Activated T-cell treated with anti-CD3 and anti-CD28 coated beads for 1 hour (primary cell): Measurements from ENCODE around the gene POU6F2.

Source experiments
- DNase-seq: peaks from one replicate; pipeline ENCODE4 v3.0.0-alpha.2; 2020; ENCODE audit warnings: low read depth

POU6F2 gene

GRCh38 chr7:39446546-39446945, 468.8 kb downstream of the POU6F2 start:
- no peak for DNase-seq

GRCh38 chr7:39451901-39452300, 474.2 kb downstream of the POU6F2 start:
- no peak for DNase-seq

- peak; percentile 28 for DNase-seq
These were observed 476.1 kb downstream of the POU6F2 start for GRCh38 chr7:39453743-39454355.

- DNase-seq, result no peak
These were observed 480.5 kb downstream of the POU6F2 start for GRCh38 chr7:39458061-39458745.

- no peak for DNase-seq
These were observed 481.9 kb downstream of the POU6F2 start for GRCh38 chr7:39459636-39460035.

- DNase-seq, result no peak
These were observed 482.8 kb downstream of the POU6F2 start for GRCh38 chr7:39460486-39460885.

- no peak for DNase-seq
These were observed 483.6 kb downstream of the POU6F2 start for GRCh38 chr7:39461263-39461820.

GRCh38 chr7:39463252-39463651, 485.5 kb downstream of the POU6F2 start:
- no peak for DNase-seq

- no peak for DNase-seq
These were observed 486.8 kb downstream of the POU6F2 start for GRCh38 chr7:39464350-39465054.

GRCh38 chr7:39465055-39465929, 487.6 kb downstream of the POU6F2 start:
- DNase-seq, result peak; percentile 12

- DNase-seq, result no peak
These were observed 490.6 kb downstream of the POU6F2 start for GRCh38 chr7:39468261-39468660.

GRCh38 chr7:39468808-39469374, 491.2 kb downstream of the POU6F2 start:
- no peak for DNase-seq

GRCh38 chr7:39480901-39481300, 503.2 kb downstream of the POU6F2 start:
- no peak for DNase-seq

- DNase-seq, result no peak
These were observed 511.0 kb downstream of the POU6F2 start for GRCh38 chr7:39488467-39489393.

GRCh38 chr7:39490296-39490695, 512.6 kb downstream of the POU6F2 start:
- DNase-seq, result no peak

- no peak for DNase-seq
These were observed 516.2 kb downstream of the POU6F2 start for GRCh38 chr7:39493934-39494333.

- no peak for DNase-seq
These were observed 523.6 kb downstream of the POU6F2 start for GRCh38 chr7:39501358-39501757.

- no peak for DNase-seq
These were observed 527.3 kb downstream of the POU6F2 start for GRCh38 chr7:39504963-39505362.

GRCh38 chr7:39507866-39508551, 530.3 kb downstream of the POU6F2 start:
- DNase-seq, result no peak

GRCh38 chr7:39509436-39509835, 531.7 kb downstream of the POU6F2 start:
- DNase-seq, result no peak
